Neural progenitor cell (in vitro differentiated cells): ENCODE results near the gene METTL23.

ENCODE experiments used
- CTCF ChIP-seq: fragments of 200-600 bp; sonication (generic); IDR thresholded peaks from 2 replicates; pipeline ENCODE4 v1.5.1; 2017; ENCODE audit warnings: antibody characterized with exemption, mild to moderate bottlenecking
- EZH2phosphoT487 ChIP-seq: fragments of 200-600 bp; sonication (generic); IDR thresholded peaks from 2 replicates; pipeline ENCODE4 v1.6.1; 2017; ENCODE audit warnings: antibody characterized with exemption

GRCh38 chr17:76687298-76688164, 39.1 kb upstream of the METTL23 start:
- no peak for TF ChIP-seq CTCF
- no peak for TF ChIP-seq EZH2phosphoT487
